ENCODE measurements around the gene KRT7.
A peak's percentile ranks its signal among the peaks of the same experiment; 100 is the strongest.

The KRT7 gene

DNA sequence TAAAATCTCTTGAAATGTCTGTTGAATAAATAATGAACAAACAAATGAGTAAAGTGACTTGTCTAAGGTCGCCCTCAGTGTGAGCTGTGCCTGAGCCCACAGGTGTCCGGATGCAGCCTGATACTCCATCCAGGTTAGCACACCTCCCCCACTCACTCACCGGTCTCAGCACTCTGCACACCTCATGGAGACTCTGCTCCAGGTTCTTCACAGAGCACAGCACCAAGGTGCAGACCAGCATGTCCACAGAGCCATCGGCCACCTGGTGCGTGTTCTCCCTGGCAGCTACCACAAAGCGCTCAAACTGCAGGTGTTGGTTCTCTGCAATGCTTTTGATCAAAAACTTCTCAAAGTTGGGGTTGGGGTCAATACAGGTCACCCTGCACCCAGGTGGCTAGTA lies 4.1 kb upstream of the KRT7 start:
- DNase-seq (ENCODE audit: low read depth, low spot score): no peak
- H3K4me3 ChIP-seq (ENCODE audit: low read depth, low read length): no peak overlapping the region
- in situ Hi-C loops (cut with HindIII; ENCODE audit: low sequenced_read_pairs): no loop called here
- TF ChIP-seq, protein P1, sequence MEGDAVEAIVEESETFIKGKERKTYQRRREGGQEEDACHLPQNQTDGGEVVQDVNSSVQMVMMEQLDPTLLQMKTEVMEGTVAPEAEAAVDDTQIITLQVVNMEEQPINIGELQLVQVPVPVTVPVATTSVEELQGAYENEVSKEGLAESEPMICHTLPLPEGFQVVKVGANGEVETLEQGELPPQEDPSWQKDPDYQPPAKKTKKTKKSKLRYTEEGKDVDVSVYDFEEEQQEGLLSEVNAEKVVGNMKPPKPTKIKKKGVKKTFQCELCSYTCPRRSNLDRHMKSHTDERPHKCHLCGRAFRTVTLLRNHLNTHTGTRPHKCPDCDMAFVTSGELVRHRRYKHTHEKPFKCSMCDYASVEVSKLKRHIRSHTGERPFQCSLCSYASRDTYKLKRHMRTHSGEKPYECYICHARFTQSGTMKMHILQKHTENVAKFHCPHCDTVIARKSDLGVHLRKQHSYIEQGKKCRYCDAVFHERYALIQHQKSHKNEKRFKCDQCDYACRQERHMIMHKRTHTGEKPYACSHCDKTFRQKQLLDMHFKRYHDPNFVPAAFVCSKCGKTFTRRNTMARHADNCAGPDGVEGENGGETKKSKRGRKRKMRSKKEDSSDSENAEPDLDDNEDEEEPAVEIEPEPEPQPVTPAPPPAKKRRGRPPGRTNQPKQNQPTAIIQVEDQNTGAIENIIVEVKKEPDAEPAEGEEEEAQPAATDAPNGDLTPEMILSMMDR (IDR thresholded peaks at IDR 0.05; ENCODE audit: low read depth, low read length): no peak

DNA sequence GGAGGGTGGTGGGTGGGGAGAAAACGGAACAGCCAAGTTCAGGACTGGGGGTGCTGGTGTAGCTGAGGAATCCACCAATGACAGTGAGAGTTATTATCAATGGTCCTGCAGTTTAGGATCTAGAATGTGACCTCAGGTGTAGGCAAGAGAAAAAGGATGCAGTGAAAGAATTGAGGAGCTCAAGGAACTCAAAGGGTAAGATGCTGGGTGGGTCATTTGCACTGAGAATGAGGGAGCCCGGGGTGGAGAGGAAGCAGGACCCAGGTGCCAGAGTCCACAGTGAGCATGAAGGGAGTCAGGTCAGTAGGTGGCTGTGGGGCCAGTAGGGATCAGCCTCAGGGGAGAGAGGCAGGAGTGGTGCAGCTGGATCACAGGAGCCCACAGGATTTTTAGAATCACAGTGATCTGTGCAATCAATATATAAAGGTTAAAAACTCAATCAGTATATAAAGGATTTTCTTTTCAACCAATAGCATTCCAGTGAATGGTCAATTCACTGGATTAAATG lies 3.2 kb upstream of the KRT7 start:
- TF ChIP-seq, protein P1 (IDR thresholded peaks at IDR 0.05; ENCODE audit: low read depth, low read length): no peak
- DNase-seq (ENCODE audit: low read depth, low spot score): no peak
- in situ Hi-C loops (cut with HindIII; ENCODE audit: low sequenced_read_pairs): no loop called here
- H3K4me3 ChIP-seq (ENCODE audit: low read depth, low read length): no peak overlapping the region

DNA sequence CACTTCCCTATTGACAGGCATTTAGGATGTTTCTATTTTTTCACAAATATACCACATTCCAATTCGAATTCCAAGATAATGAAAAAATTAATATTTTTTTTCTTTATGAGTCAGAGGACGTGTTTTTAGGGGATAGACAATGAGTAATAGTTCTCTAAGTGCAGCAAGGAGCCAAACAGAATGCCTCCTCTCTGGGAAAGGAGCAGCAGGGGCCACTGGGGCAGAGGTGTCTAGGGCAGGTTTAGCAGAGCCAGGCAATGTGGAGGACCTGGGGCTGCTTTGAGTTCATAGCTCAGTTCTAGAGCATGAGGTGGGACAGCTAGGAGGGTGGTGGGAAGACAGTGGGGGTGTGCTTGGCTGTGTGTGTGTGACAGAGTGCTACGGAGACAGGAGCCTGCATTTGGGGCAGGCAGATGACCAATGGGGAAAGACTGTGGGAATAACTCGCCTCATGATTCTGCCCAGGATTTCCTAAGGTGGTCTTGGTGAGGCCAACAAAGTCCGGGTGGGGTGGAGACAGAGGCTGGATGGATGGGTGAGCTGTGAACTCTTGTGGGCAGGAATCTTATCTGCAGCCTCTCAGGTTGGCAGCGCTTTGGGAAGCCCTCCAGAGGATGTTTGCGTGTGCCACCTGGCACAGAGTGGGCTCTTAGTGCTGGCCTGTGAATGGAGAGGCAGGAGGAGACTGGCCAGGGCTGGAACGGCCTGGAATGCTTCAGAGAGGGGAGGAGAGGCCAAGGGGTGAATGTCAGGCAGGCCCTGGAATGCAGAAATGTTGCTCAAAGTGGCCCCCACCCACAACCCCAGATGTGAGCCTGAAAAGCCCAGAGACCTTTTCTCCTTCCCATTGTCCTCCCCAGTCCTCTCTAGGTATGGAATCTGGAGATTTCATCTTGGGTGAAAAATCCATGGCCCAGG lies 2.4 kb upstream of the KRT7 start:
- TF ChIP-seq, protein P1 (IDR thresholded peaks at IDR 0.05; ENCODE audit: low read depth, low read length): no peak
- in situ Hi-C loops (cut with HindIII; ENCODE audit: low sequenced_read_pairs): no loop called here
- H3K4me3 ChIP-seq (ENCODE audit: low read depth, low read length): no peak overlapping the region
- DNase-seq (ENCODE audit: low read depth, low spot score): peak; percentile 67

- TF ChIP-seq, protein P1 (IDR thresholded peaks at IDR 0.05; ENCODE audit: low read depth, low read length): no peak
- no peak overlapping the region for H3K4me3 ChIP-seq (ENCODE audit: low read depth, low read length)
- in situ Hi-C loops (cut with HindIII; ENCODE audit: low sequenced_read_pairs): no loop called here
- DNase-seq (ENCODE audit: low read depth, low spot score): no peak
Observed at GRCh38 chr12:52231305-52232202, 1.5 kb upstream of the KRT7 start.

- in situ Hi-C loops (cut with HindIII; ENCODE audit: low sequenced_read_pairs): no loop called here
- TF ChIP-seq, protein P1 (IDR thresholded peaks at IDR 0.05; ENCODE audit: low read depth, low read length): no peak
- no peak for DNase-seq (ENCODE audit: low read depth, low spot score)
- no peak overlapping the region for H3K4me3 ChIP-seq (ENCODE audit: low read depth, low read length)
Observed at GRCh38 chr12:52232203-52232673, 805 bp upstream of the KRT7 start.

- in situ Hi-C loops (cut with HindIII; ENCODE audit: low sequenced_read_pairs): no loop called here
- no peak for DNase-seq (ENCODE audit: low read depth, low spot score)
- peak overlapping the region; percentile 15 for H3K4me3 ChIP-seq (ENCODE audit: low read depth, low read length)
- TF ChIP-seq, protein P1 (IDR thresholded peaks at IDR 0.05; ENCODE audit: low read depth, low read length): no peak
Observed at GRCh38 chr12:52233462-52234207, 592 bp downstream of the KRT7 start.

Measured in astrocyte of the spinal cord (primary cell).